HG03135 (cell line): ENCODE data around the gene ZNF385A.
"Not testable (repeated sequence)": the region's sequence is repeated elsewhere in the genome, so short reads cannot be mapped to it uniquely, and the experiment has no call there.

Experiments used
- ATAC-seq: cut with Tn5 transposase; IDR thresholded peaks from one replicate; pipeline ENCODE4 v1.9.1; 2021; ENCODE audit warnings: mild to moderate bottlenecking, moderate library complexity; ENCODE audit not compliant: unreplicated experiment

Gene ZNF385A

GRCh38 chr12:54358191-54358944 is 26.2 kb downstream of the ZNF385A start:
- no peak for ATAC-seq

- no peak for ATAC-seq
Observed at GRCh38 chr12:54357506-54358190, 26.9 kb downstream of the ZNF385A start.

- ATAC-seq: no peak
Observed at GRCh38 chr12:54356951-54357356, 27.6 kb downstream of the ZNF385A start.

GRCh38 chr12:54356228-54356627 is 28.3 kb downstream of the ZNF385A start:
- no peak for ATAC-seq

- no peak for ATAC-seq
Observed at GRCh38 chr12:54355104-54355815, 29.3 kb downstream of the ZNF385A start.

- ATAC-seq: not testable (repeated sequence)
Observed at GRCh38 chr12:54354271-54354670, 30.3 kb downstream of the ZNF385A start.

GRCh38 chr12:54352891-54353874 is 31.4 kb downstream of the ZNF385A start:
- ATAC-seq: no peak

GRCh38 chr12:54352022-54352531 is 32.5 kb downstream of the ZNF385A start:
- ATAC-seq: no peak

- no peak for ATAC-seq
Observed at GRCh38 chr12:54351341-54351740, 33.2 kb downstream of the ZNF385A start.

- ATAC-seq: no peak
Observed at GRCh38 chr12:54350743-54351142, 33.8 kb downstream of the ZNF385A start.

GRCh38 chr12:54349679-54350078 is 34.9 kb downstream of the ZNF385A start:
- no peak for ATAC-seq

GRCh38 chr12:54349036-54349435 is 35.5 kb downstream of the ZNF385A start:
- no peak for ATAC-seq

GRCh38 chr12:54341378-54342300 is 42.9 kb downstream of the ZNF385A start:
- no peak for ATAC-seq

- no peak for ATAC-seq
Observed at GRCh38 chr12:54340846-54341245, 43.7 kb downstream of the ZNF385A start.

- no peak for ATAC-seq
Observed at GRCh38 chr12:54338698-54339296, 45.7 kb downstream of the ZNF385A start.

GRCh38 chr12:54337854-54338650 is 46.5 kb downstream of the ZNF385A start:
- no peak for ATAC-seq

GRCh38 chr12:54337280-54337842 is 47.2 kb downstream of the ZNF385A start:
- ATAC-seq: no peak
